MG63 (cell line): ENCODE results near the gene SERPINA3. TPM values are rescaled to one million over a fixed set of nuclear protein-coding genes. Genes with fewer than 3 reads are reported as not detected.

Experiments used
- total RNA-seq: library from RNA; depleted of rRNA; stranded (reverse); fragments of >200 nt; shearing (Covaris generic); gene quantifications from 2 replicates; pipeline ENCODE4 v1.2.3, GENCODE V29; 2014; ENCODE audit warnings: low replicate concordance; rRNA removed

The SERPINA3 gene
- total RNA-seq, 1 experiment from 2014 or later = not detected

Other genes starting within 250 kb of the SERPINA3 start
- gene SERPINA2, start 245.7 kb upstream of the SERPINA3 start, total RNA-seq = not detected in 2 replicates
- gene SERPINA1, start 223.8 kb upstream of the SERPINA3 start, total RNA-seq = 0.89 and 27.3 TPM in 2 replicates
- not detected in 2 replicates for gene SERPINA11, start 159.6 kb upstream of the SERPINA3 start, total RNA-seq
- not detected in 2 replicates for gene SERPINA9, start 136.2 kb upstream of the SERPINA3 start, total RNA-seq
- gene SERPINA12, start 102.9 kb upstream of the SERPINA3 start, total RNA-seq = not detected in 2 replicates
- gene SERPINA4, start 50.9 kb upstream of the SERPINA3 start, total RNA-seq = not detected in 2 replicates
- not detected in 2 replicates for gene SERPINA5, start 31.0 kb upstream of the SERPINA3 start, total RNA-seq
- gene GSC, start 157.7 kb downstream of the SERPINA3 start, total RNA-seq = 0.26 TPM in 1 of 2 replicates, not detected in the other